GM21528 (cell line): Measurements from ENCODE around the gene ZNF697.
"Not testable (repeated sequence)": the region's sequence is repeated elsewhere in the genome, so short reads cannot be mapped to it uniquely, and the experiment has no call there.

Source experiments
- ATAC-seq: cut with Tn5 transposase; IDR thresholded peaks from one replicate; pipeline ENCODE4 v1.9.1; 2021; ENCODE audit warnings: mild to moderate bottlenecking, moderate library complexity; ENCODE audit not compliant: unreplicated experiment, low FRiP score

The ZNF697 gene

DNA sequence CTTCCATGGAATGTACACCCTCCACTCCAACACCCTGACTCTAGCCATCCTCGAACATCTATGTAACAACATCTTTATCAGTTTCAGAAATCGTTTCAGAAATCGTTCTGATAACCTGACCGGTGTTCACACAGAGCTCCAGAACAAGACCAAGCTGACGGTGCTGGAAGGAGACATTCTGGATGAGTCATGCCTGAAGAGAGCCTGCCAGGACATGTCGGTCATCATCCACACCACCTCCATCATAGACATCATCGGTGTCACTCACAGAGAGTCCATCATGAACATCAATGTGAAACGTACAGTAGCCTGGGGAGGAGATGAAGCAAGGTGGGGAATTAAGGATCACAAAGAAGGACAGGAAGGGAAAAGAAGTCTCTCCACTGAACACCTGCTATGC is 43.0 kb downstream of the ZNF697 start:
- ATAC-seq, result not testable (repeated sequence)

DNA sequence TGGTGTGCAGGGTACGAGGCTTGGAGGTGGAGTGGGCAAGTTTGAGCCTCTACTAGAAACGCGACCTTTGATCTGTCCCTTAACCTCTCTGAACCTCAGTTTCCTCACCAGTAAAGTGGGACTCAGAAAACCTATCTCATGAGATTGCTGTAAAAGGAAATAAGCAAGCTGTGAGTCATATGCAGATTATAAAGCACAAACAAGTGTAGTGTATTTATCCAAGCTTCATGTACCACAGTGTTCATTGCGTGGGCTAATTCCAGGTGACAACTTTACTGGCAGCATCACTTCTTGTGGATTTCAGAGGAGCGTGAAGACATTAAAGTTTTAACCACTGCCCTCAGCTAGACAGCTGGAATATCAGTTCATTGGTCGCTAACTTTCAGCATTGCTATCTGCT is 44.4 kb downstream of the ZNF697 start:
- ATAC-seq, result no peak

DNA sequence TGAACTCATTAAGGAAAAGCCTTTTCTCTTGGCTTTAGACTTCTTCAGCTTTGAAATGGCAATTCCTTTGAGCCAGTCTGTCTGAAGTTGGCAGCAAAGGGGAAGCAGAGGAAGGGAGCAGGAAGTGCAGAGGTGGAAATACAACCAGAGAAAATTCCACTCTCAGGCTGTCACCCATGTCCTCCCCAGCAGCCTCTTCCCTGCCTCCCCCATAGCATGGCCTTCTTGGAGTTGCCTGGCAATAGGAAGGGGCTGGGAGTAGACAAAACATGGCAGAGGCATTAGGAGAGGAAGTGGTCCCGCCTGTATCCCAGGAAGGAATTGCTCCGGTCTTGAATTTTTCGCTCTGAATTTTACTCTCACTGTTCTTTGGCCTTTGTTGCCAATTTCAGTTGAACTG is 44.8 kb downstream of the ZNF697 start:
- ATAC-seq, result not testable (repeated sequence)

DNA sequence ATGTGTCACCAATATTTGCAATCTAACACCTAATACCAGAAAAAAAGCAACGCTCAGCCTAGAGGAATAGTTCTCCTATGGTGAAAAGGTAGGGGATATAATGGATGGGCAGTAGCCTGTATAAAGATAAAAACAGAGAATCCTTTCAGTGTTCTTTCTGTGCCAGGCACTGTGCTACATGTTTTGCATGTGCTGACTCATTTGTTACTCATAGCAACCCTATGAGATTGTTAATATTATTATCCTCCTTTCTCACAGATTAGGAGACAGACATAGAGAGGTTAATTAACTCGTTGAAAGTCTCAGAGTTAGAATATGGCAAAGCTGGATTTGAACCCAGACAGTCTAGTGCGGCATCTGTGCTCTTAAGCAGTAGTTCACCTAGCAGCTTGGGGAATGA is 45.3 kb downstream of the ZNF697 start:
- ATAC-seq, result not testable (repeated sequence)

DNA sequence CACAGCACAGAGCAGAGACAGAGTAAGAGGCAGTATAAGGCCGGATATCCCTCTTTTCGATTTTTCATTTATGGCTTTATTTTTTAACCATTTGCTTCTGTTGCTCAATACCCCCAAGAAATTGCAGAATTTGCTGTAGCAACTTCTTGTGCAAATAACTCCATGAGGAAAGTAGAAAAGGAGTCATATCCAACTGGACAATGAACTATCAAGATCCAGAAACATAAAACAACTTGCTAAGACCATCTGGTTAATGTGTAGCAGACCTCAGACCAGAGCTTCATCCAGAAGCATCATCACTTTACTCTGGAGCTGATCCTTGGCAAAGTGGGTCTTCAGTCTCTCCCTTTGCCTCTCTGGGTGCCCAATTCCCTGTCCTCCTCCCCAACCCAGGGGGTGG is 45.9 kb downstream of the ZNF697 start:
- no peak for ATAC-seq

DNA sequence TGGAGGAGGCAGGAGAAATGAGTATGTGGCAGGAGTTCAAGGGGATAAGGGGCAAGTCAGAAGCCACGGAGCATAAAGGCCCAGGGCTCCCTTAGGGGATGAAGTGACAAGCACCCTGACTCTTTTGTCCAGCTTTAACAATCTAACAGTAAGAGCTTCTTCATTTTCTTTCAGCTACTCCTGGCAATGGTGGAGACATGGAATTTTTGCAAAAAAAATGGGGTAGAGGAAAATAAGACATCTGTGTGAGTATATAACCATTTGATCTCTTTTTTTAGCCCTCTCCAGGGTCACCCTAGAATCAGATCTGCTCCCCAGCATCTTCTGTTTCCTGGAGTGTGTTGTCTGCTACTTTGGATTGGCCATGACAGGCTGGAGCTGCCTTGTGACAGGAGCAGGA is 47.1 kb downstream of the ZNF697 start:
- no peak for ATAC-seq

DNA sequence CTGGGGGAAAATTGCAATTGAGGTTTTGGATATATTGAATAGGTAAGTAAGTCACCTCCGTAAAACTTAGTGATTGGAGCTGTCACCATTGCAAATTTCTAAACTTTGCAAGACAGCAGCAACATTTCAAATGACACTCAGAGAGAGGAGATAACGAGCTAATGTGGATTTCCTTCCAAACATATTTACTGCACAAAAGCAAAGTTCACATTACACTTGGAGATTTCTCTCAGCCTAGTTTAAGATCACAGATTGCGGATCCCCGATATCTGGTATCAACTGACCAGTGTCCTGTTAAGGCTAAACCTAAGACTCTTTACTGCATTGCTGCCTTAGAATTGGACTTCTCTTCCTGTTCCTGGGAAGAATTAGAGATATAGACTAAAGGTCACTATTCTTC is 47.5 kb downstream of the ZNF697 start:
- no peak for ATAC-seq

DNA sequence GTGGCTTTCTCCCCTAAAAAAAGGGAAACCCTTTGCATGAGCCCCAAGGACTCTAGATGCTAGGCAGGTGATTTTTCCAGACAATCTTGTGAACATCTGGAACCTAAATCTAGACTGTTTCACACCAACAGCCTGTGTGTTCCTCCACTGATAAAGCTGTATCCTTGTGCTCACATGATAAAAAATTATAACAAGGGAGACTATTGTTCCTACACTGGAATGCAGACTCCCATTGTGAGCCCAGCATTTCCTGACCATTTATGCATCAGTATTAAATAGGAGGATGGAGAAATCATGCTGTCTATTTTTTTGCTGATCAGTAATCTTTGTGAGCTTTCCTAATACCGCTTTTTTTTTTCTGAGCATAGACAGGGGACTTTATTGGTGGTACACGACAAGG is 52.5 kb downstream of the ZNF697 start:
- no peak for ATAC-seq

DNA sequence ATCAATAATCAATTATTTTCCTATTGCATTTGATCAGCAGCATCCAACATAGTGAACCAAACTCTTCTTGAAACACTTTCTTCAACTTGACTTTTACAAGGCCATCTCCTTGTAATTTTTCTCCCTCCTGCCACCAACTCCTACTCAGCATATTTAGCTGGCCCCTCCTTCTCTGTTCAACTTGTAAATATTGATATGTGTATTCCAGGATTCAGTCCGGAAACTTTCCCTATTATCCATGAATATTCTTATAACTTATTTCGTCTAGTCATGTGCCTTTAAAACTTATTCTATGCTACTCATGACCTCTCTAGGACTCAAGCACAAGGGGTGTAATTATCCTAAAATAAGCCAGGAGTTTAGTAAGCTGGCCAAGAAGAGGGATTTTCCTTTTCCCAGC is 52.9 kb downstream of the ZNF697 start:
- no peak for ATAC-seq

DNA sequence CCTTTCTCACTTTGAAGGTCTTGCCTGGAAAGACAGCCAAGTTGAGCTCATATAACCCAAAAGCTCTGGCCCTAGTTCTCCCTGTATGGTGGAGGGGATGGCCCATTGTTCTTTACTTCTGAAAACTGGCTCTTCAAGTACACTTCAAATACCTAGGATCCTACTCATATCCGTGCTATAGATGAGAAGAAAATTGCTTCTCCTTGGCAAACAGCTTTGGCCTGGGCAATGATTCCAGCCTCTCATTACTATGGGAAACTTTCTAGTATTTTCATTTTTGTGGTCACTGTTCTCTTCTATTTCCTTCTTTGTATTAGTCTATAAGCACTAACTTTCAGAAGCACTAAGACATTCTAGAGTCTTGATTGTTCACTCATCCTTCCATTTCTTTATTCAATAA is 53.7 kb downstream of the ZNF697 start:
- no peak for ATAC-seq

DNA sequence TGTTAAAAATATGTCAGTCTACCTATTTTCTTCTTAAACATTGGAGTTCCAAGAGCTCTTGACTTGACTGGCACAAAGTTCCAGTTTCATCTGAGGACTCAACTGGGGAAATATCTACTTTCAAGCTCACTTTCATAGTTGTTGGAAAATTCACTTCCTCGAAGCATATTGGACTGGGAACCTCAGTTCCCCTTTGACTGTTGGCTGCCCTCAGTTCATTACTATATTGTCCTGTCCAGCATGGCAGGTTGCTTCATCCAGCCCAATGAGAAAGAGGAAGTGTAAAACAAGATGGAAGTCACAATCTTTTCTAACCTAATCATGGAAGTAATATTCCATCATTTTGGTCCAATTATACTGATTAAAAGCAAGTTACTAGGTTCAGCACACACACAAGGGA is 54.3 kb downstream of the ZNF697 start:
- no peak for ATAC-seq

DNA sequence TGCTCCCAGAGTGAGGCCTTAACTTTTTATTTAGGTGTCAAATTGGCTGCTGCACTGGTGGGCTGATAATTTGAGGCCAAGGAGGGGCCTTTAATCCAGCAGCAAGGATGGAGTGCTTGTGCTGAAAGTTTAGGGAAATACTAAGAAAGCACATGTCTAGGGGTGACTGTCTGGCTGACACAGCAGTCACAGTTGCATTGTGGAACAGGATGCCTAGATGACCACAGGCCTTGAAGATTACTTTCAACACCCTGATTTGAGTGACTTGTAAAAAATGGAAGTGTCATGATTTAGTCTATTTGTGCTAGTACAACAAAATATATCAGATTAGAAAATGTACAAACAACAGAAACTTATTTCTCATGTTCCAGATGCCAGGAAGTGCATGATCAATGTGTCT is 57.7 kb downstream of the ZNF697 start:
- no peak for ATAC-seq

DNA sequence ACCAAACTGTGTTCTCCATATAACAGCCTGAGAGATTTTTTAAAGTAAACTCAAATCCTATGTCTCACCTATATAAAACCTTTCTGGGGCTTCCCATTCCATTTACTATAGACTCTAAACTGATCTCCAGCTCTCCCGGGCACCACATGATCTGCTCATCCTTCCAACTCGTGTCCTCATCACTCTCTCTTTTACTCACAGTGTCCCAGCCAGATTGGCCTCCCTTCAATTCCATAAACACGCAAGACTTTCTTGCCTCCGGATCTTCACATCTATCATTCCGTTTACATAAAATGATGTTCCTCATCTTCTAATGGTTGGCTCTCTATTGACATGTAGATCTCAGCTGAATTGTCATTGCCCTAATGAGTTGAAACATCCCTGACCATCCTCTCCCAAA is 59.4 kb downstream of the ZNF697 start:
- ATAC-seq, result no peak

DNA sequence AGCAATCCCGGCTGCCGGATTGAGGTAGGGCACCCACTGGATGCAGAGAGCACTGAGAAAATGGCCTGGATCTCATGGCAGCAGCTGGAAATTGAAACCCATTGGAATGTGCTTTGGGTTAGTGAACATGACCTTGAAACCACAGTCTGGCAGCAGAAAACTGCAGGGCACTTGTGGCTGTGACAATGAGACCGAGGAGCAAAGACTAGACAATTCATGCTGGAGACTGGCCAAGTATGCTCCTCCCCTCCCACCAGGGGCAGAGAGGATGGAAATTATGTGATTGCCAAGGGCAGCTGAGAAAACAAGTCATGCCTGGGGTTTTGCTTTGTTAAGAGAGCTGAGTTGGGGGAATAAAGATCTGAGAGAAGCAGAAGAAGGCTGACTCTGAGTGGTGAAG is 60.7 kb downstream of the ZNF697 start:
- no peak for ATAC-seq

DNA sequence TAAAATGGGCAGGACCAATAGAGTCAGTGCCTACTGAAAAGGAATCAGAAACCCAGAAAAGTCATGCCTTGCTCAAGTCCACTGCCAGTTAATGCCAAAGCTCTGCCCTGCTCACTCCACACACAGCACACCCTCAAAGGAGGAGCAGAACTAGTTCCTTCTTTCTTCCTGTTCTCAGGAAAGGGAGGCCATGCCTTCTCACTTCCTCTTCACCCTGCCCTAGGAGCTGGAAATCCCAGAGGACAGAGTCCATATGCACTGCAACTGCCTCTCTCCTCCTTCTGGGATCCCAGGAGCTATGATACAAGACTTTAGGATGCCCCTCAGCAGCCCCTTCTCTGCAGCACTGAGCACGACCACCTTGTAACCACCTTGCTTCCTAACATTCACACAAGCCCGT is 62.3 kb downstream of the ZNF697 start:
- not testable (repeated sequence) for ATAC-seq

DNA sequence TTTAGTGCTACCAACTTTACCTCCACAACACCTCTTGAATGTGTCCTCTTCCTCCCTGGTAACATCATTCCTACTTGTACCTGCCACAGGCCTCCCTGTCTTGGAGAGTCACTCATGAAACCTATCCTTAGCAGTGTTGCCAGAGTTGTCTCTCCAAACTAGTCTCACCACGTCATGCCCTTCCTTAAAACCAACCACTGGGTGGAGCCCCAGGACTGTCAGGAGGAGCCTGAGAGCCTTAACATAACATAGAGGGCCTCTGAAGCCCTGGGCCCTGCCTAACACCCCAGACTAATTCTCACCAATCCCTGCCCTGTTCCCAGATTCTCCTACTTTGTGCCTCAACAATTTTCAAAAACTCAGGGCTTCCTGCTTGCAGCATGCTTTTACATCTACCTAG is 65.3 kb downstream of the ZNF697 start:
- ATAC-seq, result no peak

DNA sequence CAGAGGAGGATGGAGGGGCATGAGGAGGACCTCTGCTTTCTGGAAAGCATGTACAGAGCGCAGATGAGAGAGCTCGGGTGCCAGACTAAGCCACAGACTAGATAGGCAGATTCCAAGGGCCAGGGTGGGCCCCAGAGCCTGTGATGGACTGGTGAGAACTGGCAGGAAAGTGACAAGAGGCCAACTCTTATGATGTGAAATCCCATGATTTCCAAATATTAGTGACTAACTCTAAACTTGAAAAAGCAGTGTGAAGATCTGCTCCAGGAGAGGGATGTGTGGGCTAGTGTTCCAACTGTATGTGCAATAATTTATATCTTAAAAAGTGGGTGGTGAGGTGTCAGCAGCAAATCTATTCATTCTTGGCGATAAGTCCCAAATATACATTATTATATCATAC is 67.0 kb downstream of the ZNF697 start:
- not testable (repeated sequence) for ATAC-seq

DNA sequence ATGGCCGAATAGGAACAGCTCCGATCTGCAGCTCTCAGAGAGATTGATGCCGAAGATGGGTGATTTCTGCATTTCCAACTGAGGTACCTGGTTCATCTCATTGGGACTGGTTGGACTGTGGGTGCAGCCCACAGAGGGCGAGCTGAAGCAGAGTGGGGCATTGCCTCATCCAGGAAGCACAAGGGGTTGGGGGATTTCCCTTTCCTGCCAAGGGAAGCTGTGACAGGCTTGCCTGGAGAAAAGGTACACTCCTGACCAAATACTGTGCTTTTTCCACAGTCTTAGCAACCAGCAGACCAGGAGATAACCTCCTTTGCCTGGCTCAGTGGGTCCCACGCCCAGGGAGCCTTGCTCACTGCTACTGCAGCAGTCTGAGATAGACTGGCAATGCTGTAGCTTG is 74.2 kb downstream of the ZNF697 start:
- no peak for ATAC-seq

DNA sequence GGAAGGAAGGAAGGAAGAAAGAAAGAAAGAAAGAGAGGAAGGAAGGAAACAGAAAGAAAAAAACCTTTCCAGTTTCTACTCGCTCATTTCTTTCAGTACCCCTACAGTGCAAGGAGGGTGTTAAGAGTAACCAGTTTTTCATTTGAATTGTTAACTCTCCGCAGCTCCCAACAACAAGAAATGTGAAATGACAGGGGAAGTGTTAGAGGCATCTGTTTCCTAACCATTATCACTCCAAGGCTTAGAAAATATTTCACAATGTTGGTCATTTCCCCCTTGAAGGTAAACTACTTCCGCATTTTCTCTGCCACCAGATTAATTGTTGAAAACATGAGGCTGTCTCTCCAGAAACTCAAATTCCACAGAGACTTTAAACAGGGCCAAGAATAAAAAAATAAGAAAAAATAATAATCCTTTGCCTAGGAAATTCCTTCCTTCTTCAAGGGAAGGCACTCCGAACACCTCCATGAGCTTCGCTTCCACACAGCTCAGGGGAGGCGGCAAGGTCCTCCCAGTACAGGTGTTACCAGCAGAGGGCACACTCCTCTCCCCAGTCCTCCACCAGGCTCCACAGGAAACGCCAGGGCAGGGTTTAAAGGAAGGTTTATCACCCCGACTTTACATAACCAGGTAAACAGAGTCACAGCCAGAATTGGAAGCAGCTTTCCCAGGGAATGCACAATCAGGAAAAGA is 78.0 kb downstream of the ZNF697 start:
- not testable (repeated sequence) for ATAC-seq
